ENCODE measurements around the gene CBARP. TPM values are rescaled to one million over a fixed set of nuclear protein-coding genes. Genes with fewer than 3 reads are reported as not detected.
A peak's percentile ranks its signal among the peaks of the same experiment; 100 is the strongest.

Gene CBARP
- total RNA-seq, 1 donor from 2014 or later: 1.2 TPM

DNA sequence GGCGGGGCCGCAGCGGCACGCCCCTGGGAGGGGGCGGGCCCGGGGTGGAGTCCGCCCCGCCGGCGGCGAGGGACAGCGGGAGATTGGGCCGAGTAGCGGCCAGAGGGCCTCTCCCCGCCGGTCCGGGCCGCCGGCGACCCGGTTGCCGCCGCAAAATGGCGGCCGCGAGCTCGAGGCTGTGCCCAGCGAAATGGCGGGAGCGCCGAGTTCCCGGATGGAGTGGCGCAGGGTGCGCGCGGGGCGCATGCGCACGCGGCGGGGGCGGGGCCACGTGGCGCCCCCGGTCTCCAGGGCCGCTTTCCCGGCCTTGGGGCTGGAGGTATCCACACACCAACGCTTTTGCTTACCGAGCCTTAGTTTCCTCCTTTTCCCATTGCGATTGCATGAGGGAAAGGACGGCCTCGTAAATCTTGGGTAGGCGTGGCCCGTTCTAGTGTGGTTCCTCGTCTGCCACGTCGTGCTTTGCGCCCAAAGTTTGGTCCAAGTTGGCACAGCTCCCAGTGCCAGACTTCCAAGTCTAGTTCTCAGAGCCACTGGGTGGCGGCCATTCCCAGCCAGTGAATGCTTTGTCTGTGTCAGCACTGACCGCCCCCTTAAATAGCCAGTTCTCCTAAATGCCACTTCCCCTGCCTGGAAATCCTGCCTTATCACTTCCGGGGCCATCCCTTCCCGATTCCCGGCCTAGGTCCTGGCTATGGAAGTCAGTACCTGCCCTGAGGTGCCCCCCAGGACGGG, 31.8 kb upstream of the CBARP start:
- TF ChIP-seq, protein P1, sequence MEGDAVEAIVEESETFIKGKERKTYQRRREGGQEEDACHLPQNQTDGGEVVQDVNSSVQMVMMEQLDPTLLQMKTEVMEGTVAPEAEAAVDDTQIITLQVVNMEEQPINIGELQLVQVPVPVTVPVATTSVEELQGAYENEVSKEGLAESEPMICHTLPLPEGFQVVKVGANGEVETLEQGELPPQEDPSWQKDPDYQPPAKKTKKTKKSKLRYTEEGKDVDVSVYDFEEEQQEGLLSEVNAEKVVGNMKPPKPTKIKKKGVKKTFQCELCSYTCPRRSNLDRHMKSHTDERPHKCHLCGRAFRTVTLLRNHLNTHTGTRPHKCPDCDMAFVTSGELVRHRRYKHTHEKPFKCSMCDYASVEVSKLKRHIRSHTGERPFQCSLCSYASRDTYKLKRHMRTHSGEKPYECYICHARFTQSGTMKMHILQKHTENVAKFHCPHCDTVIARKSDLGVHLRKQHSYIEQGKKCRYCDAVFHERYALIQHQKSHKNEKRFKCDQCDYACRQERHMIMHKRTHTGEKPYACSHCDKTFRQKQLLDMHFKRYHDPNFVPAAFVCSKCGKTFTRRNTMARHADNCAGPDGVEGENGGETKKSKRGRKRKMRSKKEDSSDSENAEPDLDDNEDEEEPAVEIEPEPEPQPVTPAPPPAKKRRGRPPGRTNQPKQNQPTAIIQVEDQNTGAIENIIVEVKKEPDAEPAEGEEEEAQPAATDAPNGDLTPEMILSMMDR (IDR thresholded peaks at IDR 0.05): no peak
- TF ChIP-seq EZH2 (IDR thresholded peaks at IDR 0.05) (no peak), EZH2phosphoT487 (IDR thresholded peaks at IDR 0.05) (no peak)
- peak; percentile 95 for DNase-seq (ENCODE audit: low spot score)
- peak overlapping the region; percentile 77 for H3K9ac ChIP-seq
- H3K36me3 Mint-ChIP-seq: peaks cover 27% of the 10 kb centered on the region
- peak overlapping the region; percentile 74 for H3K4me3 ChIP-seq
- no peak overlapping the region for H2AFZ ChIP-seq (replicated peaks)
- H3K4me2 ChIP-seq: peak overlapping the region; percentile 99
- peak overlapping the region; percentile 37 for H3K27ac Mint-ChIP-seq
- H3K27me3 ChIP-seq: peaks cover 14% of the 10 kb centered on the region
- H3K9me3 ChIP-seq (ENCODE audit: low read depth): no peaks in the 10 kb centered on the region
- peaks cover 34% of the 10 kb centered on the region for H3K27me3 Mint-ChIP-seq (ENCODE audit: insufficient read depth, low read depth)
- H3K9me3 Mint-ChIP-seq: no peaks in the 10 kb centered on the region
- peaks cover 47% of the 10 kb centered on the region for H3K79me2 ChIP-seq (ENCODE audit: low read depth)
- peaks cover 62% of the 10 kb centered on the region for H3K4me1 ChIP-seq
- peaks cover 86% of the 10 kb centered on the region for H3F3A ChIP-seq (ENCODE audit: low read depth)
- H4K20me1 ChIP-seq (ENCODE audit: low read depth): peaks cover 56% of the 10 kb centered on the region
- H3K4me1 Mint-ChIP-seq: peaks cover 71% of the 10 kb centered on the region
- peak overlapping the region; percentile 90 for H3K4me3 Mint-ChIP-seq
- peaks cover 5% of the 10 kb centered on the region for H3K36me3 ChIP-seq
- H3K27ac ChIP-seq: peak overlapping the region; percentile 98

DNA sequence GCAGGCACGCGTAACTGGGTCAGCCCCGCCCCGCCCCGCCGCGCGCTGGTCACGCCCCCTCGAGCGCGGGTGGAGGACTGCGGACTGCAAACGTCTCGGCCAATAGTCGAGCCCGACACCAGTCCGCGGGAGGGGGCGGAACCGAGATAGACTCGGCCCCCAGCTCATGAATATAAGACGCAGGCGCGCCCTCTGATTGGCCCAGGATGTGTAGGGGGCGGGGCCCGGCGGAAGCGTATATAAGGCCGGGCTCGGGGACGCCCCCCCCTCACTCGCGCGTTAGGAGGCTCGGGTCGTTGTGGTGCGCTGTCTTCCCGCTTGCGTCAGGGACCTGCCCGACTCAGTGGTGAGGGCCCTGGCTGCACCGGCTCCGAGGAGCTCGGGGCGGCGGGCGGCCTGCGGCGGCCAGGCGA, 31.3 kb upstream of the CBARP start, which contains the start of gene CIRBP:
Gene CIRBP (plus strand): TSS at position 268 of the 413 bp plus-strand sequence. CDS start 1,602 bp downstream, outside the sequence.
- peaks cover 5% of the 10 kb centered on the region for H3K36me3 ChIP-seq
- H3K9me3 ChIP-seq (ENCODE audit: low read depth): no peaks in the 10 kb centered on the region

DNA sequence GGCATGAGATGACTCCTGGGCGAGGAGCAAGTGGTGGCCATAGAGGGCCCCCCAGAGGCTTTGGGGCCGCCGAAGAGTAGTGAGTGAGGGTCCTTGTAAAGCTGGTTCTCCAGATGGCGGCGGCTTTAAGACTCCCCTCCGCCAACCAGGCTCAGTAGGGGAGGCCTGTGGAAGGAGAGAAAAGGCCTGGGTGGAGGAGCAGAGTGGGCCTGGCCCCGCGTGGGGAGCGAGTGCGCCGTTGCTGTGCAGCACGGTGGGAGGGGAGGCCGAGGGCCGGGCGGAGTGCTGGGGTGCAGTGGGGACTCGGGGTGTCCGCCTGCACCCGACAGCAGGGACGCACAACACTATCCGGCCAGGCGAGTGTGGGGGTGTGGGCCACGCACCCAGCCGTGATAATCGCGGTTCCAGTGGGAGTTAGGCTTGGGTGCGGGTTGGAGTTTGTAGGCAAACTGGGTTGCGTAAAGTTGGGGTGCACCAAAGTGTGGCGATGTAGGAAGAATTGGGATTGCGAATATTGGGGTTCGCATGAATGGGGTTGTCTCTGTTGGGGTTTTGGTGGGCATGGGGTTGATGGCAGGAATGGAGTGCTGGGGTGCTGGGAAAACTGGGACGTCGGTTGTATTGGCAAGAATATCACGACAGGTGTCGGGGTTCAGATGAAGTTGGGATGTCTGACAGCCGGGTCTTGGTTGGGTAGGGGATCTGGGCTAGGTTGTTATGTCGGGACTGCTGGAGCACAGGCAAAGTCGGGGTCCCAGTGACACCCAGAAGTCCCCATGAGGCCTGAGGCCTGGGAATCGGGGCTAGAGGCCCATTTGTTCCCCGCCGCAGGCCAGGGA, 30.6 kb upstream of the CBARP start:
- H3K4me1 ChIP-seq: peaks cover 58% of the 10 kb centered on the region
- Mint-ChIP-seq H3K4me3 (peak overlapping the region; percentile 85), H3K9me3 (no peaks in the 10 kb centered on the region), H3K27ac (peak overlapping the region; percentile 70), H3K36me3 (peaks cover 22% of the 10 kb centered on the region), H3K4me1 (peaks cover 71% of the 10 kb centered on the region), H3K27me3 (ENCODE audit: insufficient read depth, low read depth) (peaks cover 28% of the 10 kb centered on the region)
- no peak for TF ChIP-seq EZH2 (IDR thresholded peaks at IDR 0.05)
- TF ChIP-seq, protein P1 (IDR thresholded peaks at IDR 0.05): no peak
- no peak for TF ChIP-seq EZH2phosphoT487 (IDR thresholded peaks at IDR 0.05)
- peaks cover 41% of the 10 kb centered on the region for H3K79me2 ChIP-seq (ENCODE audit: low read depth)
- H3K9me3 ChIP-seq (ENCODE audit: low read depth): no peaks in the 10 kb centered on the region
- H3K27ac ChIP-seq: no peak overlapping the region
- H3K36me3 ChIP-seq: peaks cover 5% of the 10 kb centered on the region
- H4K20me1 ChIP-seq (ENCODE audit: low read depth): peaks cover 44% of the 10 kb centered on the region
- H3K4me3 ChIP-seq: peak overlapping the region; percentile 74
- H3K27me3 ChIP-seq: peaks cover 14% of the 10 kb centered on the region
- peaks cover 80% of the 10 kb centered on the region for H3F3A ChIP-seq (ENCODE audit: low read depth)
- H3K4me2 ChIP-seq: peak overlapping the region; percentile 78
- H2AFZ ChIP-seq (replicated peaks): no peak overlapping the region
- no peak overlapping the region for H3K9ac ChIP-seq
- DNase-seq (ENCODE audit: low spot score): peak; percentile 58

More for the DNA sequence above, 31.3 kb upstream of the CBARP start, which contains the start of gene CIRBP:
- peak within 1 kb of the TSS; percentile 70 for H3K27ac Mint-ChIP-seq
- no peak within 1 kb of the TSS for H2AFZ ChIP-seq (replicated peaks)
- TF ChIP-seq EZH2phosphoT487 (IDR thresholded peaks at IDR 0.05) (no peak), EZH2 (IDR thresholded peaks at IDR 0.05) (no peak)
- TF ChIP-seq, protein P1 (IDR thresholded peaks at IDR 0.05): no peak
- H3K4me1 Mint-ChIP-seq: peaks cover 74% of the 10 kb centered on the region
- H3F3A ChIP-seq (ENCODE audit: low read depth): peaks cover 86% of the 10 kb centered on the region
- peak within 1 kb of the TSS; percentile 99 for H3K4me2 ChIP-seq
- H3K4me3 ChIP-seq: peak within 1 kb of the TSS; percentile 74
- H3K27ac ChIP-seq: peak within 1 kb of the TSS; percentile 98
- peak within 1 kb of the TSS; percentile 77 for H3K9ac ChIP-seq
- peaks cover 27% of the 10 kb centered on the region for H3K36me3 Mint-ChIP-seq
- H3K79me2 ChIP-seq (ENCODE audit: low read depth): peaks cover 47% of the 10 kb centered on the region
- H3K4me1 ChIP-seq: peaks cover 59% of the 10 kb centered on the region
- peaks cover 34% of the 10 kb centered on the region for H3K27me3 Mint-ChIP-seq (ENCODE audit: insufficient read depth, low read depth)
- no peaks in the 10 kb centered on the region for H3K9me3 Mint-ChIP-seq
- H3K27me3 ChIP-seq: peaks cover 14% of the 10 kb centered on the region
- peaks cover 50% of the 10 kb centered on the region for H4K20me1 ChIP-seq (ENCODE audit: low read depth)
- peak; percentile 100 for DNase-seq (ENCODE audit: low spot score)
- H3K4me3 Mint-ChIP-seq: peak within 1 kb of the TSS; percentile 90
